GM19324 (cell line): Measurements from ENCODE around the gene AASDH.
A peak's percentile ranks its signal among the peaks of the same experiment; 100 is the strongest.

Source experiments
- ATAC-seq: cut with Tn5 transposase; IDR thresholded peaks from one replicate; pipeline ENCODE4 v1.9.1; 2021; ENCODE audit warnings: mild to moderate bottlenecking, moderate library complexity; ENCODE audit not compliant: unreplicated experiment, low FRiP score

Gene AASDH, protein sequence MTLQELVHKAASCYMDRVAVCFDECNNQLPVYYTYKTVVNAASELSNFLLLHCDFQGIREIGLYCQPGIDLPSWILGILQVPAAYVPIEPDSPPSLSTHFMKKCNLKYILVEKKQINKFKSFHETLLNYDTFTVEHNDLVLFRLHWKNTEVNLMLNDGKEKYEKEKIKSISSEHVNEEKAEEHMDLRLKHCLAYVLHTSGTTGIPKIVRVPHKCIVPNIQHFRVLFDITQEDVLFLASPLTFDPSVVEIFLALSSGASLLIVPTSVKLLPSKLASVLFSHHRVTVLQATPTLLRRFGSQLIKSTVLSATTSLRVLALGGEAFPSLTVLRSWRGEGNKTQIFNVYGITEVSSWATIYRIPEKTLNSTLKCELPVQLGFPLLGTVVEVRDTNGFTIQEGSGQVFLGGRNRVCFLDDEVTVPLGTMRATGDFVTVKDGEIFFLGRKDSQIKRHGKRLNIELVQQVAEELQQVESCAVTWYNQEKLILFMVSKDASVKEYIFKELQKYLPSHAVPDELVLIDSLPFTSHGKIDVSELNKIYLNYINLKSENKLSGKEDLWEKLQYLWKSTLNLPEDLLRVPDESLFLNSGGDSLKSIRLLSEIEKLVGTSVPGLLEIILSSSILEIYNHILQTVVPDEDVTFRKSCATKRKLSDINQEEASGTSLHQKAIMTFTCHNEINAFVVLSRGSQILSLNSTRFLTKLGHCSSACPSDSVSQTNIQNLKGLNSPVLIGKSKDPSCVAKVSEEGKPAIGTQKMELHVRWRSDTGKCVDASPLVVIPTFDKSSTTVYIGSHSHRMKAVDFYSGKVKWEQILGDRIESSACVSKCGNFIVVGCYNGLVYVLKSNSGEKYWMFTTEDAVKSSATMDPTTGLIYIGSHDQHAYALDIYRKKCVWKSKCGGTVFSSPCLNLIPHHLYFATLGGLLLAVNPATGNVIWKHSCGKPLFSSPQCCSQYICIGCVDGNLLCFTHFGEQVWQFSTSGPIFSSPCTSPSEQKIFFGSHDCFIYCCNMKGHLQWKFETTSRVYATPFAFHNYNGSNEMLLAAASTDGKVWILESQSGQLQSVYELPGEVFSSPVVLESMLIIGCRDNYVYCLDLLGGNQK

DNA sequence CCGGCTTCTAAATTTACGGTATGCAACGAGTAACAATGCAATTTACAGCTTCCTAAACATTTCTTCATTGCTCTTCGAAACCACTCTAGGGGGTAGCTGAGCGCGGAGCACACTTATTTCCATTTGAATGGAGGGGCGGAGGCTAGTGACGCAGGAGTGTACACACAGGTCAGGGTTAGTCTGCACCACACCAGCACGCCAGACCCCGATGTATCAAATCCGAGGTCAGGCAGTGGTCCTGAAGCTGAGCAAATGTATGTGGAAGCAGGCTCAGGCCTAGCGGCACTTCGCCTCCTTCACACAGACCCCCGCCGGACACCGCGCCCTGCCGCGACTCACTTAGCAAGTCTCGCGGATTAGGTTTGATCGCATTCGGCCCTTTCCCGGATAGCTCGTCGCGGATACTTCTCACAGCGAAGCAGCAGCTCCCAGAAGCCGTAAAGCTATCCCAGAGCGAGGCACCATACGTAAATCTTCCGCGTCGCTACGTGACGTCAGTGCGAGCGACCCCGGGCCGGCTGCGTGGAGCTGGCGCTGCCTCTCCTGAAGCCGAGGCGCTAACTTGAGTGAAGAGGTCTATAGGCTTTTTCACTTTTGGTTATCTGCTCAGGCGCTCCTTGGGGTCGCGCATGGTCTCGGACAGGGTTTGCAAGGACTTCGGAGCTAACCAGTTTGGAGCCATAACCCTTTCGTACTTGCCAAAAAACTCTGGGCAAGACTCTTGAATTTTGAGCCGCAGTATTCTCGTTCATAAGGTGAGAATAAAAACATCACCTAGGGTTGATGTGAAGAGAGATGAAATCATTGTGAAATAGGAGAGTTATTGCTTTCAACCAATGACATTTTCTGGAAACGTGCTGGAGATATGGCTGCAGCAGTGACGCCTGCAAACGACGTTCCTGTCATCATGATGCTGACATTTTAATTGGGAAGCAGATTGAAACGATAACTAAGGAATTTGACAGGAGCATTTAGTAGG, at the start of gene AASDH:
AASDH (minus strand) TSS at position 469 of the 979 bp plus-strand sequence. CDS start 3,192 bp downstream, outside the sequence.
- peak; percentile 95 for ATAC-seq

DNA sequence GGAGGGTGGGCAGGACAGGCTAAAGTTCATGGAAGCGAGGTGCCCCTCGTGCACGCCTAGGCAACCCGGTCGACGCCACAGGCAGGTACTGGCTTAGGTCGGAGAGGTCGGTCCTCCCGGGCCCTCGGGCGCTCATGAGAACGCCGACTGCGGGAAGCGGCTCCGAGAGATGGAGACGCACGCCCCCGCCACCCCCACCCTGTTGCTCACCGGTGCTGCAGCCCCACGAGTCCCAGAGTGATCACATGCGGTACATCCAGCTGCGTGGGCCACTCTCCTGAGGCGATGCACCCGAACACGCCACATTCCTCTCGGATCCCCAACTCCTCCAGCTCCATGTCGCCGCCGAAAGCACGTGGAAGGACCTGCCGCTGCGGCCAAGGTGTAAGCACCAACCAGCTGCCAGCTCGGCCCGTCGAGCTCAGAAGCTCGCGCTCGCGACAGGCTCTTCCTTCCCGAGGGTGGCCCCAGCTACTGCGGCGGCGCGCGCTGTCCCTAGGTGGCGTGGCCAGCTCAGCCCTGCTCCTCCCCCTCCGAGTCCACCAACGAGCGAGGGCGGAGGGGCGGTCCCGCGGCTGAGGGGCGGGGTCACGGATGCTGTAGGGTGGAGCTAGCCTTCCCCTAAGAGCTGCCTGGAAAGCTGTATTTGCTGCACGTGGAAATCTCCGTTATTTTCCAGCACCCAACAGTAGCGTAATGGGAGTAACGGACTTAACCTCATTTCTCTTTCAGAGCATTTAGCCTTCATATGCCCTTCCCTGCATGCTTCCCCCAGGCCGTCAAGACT, 48.0 kb upstream of the AASDH start, which contains the start of gene PPAT:
PPAT (minus strand) TSS at position 476 of the 787 bp plus-strand sequence; CDS start at position 338, 138 bp downstream.
- peak; percentile 83 for ATAC-seq

DNA sequence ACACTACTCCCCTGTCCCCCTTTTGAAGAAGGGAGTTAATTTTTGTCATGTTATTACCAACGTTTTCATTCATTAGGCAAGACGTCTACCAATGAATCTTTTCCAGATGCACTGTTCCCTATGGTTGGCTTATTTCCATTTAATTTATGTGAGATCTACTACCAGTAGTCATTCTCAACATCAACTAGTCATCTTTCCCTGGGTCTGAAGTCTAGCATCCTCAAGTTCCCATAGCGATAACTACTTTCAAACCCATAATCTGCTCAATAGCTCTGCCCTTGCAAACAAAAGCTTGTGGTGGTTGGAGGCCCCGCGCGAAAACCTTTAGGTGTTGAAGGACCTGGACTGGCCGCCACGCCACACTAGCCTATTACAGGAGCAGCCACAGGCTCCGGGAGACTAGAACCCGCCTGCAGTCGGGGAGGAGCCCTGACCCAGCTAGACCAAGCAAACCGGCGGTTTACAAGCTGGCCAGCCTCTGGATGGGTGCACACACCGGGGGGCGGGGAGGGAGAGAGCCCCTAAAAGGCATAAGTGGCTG, 47.4 kb upstream of the AASDH start:
- peak; percentile 9 for ATAC-seq

DNA sequence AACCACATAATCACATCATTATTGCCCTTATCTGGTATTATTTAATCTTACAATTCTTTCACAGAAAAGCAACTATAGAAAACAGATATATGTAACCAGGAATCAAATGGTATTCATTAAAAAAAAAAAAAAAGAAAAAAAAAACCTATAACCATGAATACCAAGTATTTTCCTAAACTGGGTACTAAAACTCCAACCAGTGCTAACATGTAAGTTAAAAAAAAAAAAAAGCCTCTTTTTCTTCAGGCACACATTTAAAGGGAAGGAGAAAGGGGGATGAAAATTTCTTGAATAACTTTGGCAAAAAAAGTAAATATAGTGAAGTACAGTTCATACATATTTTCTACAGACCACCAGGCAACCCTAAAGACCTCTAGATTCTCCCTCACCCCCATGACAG, 46.0 kb upstream of the AASDH start:
- no peak for ATAC-seq

DNA sequence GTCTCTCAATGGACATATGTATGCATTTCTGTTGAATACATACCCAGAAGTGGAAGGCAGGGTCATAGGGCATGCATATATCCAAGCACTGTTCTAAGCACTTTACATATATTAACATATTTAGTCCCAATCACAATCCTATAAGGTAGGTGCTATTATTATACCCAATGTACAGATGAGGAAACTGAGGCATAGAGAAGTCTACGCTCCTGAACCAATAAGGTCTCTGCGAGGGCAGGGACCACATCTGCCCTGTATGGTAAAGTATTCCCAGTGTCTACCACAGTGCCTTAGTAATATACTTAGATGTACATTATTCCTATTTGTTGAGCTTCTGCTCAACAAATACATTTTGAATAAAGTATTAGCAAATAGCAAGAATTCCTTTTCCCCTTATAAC, 42.9 kb upstream of the AASDH start:
- ATAC-seq = no peak

DNA sequence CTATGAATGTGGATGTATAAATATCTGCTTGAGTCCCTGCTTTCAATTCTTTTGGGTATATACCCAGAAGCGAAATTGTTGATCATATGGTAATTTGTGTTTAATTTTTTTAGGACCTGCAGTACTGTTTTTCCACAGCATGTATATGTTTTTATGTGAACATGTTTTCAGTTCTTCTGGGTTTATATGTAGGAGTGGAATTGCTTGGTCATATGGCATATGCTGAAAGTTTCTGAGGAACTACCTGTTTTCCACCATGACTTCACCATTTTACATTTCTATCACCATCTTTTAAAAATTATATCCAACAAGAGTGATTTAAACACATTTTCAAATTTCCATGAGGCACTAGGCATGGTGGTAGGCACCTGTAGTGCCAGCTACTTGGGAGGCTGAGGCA, 39.9 kb upstream of the AASDH start:
- no peak for ATAC-seq

DNA sequence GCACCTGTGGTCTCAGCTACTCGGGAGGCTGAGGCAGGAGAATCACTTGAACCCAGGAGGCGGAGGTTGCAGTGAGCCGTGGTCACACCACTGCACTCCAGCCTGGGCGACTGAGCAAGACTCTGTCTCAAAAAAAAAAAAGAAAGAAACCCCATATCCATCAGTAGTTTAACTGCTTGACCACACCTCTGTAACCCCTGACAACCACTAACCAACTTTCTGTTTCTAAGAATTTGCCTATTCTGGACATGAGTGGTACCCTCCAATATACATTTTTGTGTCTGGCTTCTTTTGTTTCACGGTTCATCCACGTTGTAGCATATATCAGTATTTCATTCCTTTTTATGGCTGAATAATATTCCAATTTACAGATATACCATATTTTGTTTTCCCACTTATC, 39.0 kb upstream of the AASDH start:
- no peak for ATAC-seq

DNA sequence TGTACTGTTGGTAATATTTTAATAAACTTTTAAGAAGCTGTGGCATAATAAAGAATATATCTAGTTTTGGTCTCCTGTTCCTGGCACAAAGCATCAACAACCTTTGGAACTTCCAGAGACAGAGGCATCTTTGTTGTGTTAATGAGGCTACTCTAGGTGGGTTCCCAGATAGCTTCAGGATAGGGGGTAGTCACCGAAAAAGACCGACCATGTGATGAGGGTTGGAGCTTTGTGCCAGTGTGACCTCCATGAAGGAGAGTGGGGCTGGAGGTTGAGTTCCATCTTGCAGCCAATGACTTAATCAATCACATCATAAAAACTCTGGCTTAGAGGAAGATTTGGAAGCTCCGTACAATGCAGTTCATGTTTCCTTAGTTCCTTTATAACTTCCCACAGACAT, 38.2 kb upstream of the AASDH start:
- no peak for ATAC-seq

DNA sequence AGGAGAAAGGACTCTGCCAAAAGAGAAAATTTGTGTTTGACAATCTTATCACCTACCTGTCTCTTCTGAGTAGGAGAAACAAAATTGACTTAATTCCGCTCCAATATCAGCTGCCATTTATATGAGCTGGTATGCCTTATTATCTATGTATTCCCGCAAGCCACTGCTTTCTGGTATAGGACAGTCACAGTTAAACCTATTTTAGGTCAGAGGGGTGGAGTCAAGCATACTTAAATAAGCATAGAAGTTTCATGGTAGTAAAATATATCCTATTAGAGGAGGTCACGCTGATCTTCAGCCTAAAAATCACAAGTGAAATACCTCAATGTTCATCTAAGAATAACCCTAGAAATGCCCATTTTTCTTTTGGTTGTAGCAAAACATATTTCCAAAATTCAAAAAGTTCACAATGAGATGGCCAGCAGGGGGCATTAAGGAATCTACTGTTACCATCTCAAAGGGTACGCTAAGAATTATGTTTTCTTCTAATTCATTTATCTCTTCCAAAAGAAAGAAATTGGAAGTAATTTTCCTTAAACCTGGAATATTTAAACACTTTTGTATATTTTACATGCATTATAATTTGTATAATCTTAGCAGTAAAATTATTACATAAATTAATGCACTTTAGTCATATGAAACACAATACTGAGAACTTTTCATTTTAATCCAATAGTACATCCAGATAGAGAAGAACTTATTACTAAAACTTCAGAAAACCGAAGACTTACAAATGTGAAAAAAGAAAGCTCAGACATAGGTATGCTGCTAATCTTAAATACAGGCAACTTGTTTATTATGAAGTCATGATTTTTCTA, 37.6 kb upstream of the AASDH start:
- no peak for ATAC-seq

DNA sequence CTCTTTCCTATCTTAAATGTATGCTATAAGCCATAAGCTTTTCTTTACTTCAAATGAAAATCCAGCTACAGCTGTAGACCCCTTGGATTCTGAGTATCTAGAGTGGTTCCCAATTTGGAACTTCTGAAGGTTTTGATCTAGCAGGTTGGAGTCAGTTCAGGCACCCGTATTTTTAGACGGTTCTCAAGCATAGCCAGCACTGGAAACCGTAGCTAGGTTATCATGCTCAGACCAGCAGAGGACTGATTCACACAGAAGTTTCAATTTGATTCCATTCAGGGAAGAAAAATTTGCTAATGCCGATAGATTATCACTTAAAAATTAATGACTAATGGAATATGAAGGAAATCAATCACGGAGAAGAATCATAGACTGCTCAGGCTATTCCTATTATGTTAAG, 36.9 kb upstream of the AASDH start:
- ATAC-seq = no peak

DNA sequence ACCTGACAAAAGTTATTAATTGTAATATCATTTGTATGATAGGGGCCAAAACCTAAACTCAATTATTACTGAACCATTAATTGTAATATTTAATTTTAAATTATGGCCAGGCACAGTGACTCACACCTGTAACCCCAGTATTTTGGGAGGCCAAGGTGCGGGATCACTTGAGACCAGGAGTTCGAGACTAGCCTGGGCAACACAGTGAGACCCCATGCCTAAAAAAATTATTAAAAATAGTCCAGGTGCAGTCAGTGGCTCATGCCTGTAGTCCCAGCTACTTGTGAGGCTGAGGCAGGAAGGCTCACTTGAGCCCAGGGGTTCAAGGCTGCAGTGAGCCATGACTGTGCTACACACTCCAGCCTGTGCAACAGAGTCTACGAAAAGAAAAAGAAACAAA, 30.1 kb upstream of the AASDH start:
- no peak for ATAC-seq

DNA sequence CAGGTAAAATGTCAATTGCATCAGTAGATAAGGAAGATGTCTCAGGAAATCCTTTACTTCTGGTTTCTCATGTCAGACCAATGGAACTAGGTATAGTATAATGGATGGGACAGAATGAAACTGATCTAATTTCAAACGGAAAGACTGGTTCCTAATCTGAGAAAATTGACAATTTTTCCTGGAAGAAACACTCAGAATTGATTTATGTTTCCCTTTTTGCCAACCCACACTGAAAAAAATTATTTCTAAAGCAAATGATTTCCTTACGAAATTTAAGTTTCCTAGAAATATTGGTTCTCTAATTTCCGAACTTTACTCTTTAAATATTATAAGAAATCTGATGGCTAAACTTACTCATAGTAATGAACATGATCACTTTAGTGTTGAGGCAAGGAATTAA, 29.1 kb upstream of the AASDH start:
- ATAC-seq = no peak

DNA sequence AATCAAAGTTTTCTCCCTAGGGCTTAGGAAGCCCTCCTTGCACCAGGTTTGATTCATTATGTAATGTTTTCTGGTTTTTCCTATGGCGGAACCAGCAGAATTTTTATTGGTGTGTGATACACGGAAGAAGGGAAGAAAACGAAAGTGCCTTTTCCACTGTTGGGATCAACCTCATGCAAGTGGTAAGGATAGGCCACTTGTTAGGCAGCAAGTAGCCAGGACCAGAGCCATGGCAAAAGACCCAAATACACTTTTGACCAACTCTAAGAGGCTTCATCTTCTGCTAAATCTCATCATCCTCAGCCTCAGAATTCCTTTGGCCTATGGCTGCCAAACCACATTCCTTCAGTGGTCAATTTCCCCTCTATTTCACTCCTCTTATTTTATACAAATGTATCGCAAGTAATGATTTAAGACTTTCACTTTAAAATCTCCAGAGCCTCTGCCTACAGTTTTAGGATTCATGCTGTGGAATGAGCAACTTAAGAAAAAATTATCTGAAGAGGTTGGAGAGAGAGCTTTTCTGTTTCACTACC, 26.9 kb upstream of the AASDH start:
- ATAC-seq = no peak

DNA sequence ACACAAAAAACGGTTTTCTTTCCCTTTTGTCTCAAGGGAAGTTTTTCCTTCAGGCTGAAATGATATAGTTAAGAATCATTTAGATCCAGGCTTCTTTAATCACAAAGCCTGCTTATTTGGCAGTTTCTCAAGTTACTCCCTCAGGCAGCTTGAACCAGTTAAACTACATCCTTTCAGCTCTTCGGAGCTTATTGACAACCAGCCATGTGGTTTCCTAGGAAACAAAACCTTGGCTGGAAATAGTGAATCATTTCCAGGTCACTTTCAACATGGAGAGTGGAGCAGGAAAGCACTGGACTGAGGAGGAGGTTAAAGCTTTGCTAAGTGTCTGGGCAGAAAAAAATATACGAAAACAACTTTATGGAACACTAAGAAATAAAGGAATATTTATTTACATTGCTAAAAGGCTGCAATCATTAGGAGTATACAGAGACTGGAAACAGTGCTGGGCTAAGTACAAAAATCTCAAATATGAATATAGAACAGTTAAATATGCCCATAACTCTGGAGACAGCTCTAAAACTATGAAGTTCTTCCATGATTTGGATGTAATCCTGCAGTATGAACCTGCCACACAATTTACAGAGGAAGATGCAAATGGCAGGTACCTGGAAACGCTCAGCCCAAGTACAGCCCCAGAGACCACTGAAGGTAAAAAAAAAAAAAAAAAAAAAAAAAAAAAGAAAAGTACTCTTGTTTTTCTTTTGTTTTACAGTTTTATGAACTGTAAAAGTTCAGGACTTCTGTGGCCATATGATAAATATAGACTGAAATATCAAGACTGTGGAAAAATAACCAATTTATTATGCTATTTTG, 23.2 kb upstream of the AASDH start:
- no peak for ATAC-seq

DNA sequence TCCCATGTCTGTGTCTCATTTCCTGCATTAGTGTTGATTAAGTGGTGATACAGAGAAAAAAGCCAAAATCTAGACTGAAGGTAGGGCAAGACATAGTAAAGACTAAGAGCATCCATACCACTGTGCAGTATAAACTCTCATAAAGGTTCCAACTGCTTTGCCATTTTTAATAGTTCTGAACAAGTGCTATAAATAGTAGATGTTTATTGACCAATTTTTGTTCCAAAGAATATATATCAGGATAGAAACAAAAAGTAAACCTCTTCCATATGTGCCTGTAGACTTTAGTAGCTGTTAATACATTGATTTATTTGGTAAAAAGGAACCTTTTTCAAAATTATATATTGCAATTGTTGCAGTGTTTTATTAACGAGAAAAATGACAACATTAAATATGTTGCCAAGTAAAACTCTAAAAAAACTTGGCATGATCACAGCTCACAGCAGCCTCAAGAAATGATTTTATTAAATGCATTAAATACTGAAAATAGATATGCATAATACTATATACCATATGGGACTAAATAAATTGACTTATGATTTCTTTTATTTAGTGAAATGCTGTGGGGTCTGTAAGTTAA, 22.3 kb upstream of the AASDH start:
- no peak for ATAC-seq

DNA sequence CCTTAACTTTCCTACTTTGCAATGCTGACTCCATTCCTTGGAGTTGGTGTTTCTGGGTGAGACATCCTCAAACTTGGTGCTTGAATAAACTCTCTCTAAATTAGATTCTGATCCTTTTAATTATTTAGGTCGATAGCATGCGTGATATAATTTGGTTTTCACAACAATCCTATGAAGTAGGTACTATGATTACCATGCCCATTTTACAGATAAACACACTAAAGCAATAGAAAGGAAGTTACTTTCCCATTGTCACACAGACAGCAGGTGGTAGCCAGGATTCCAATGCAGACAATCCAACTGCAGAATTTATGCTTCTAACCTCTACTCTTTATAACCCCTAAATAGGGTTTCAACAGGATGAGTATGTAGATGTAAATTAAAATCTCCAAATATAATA, 21.7 kb upstream of the AASDH start:
- ATAC-seq = no peak

DNA sequence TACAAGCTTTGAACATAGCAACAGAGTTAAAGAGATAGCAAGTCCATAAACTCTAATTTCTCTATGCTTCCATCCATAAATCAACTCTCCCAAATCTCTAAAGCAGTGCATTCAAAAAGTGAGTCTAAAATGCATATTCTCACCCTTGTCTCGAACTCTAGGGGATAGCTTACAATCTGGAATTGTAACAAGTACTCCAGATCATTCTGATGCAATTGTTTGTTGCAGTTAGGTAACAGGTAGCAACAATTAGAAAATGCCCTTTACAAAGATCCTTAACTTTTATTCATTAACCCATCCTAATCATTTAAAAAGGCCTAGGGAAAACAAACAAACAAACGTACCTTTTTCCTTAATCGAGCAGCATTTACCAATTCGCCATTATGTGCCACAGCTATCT, 18.9 kb upstream of the AASDH start:
- ATAC-seq = no peak
